Measurements from ENCODE around the gene GSDMA.
A peak's percentile ranks its signal among the peaks of the same experiment; 100 is the strongest.

Gene GSDMA

GRCh38 chr17:39963829-39964228 is 1.0 kb downstream of the GSDMA start:
- no peak for DNase-seq

GRCh38 chr17:39965017-39965699 is 2.4 kb downstream of the GSDMA start:
- DNase-seq: no peak

- no peak for DNase-seq
These were observed 4.0 kb downstream of the GSDMA start for GRCh38 chr17:39966771-39967170.

- no peak for DNase-seq
These were observed 6.0 kb downstream of the GSDMA start for GRCh38 chr17:39968761-39969160.

- no peak for DNase-seq
These were observed 6.6 kb downstream of the GSDMA start for GRCh38 chr17:39969375-39969774.

- no peak for DNase-seq
These were observed 7.4 kb downstream of the GSDMA start for GRCh38 chr17:39970157-39970692.

- no peak for DNase-seq
These were observed 8.3 kb downstream of the GSDMA start for GRCh38 chr17:39971076-39971603.

- peak; percentile 65 for DNase-seq
These were observed 9.5 kb downstream of the GSDMA start for GRCh38 chr17:39972271-39972670.

- no peak for DNase-seq
These were observed 10.7 kb downstream of the GSDMA start for GRCh38 chr17:39973496-39973895.

- no peak for DNase-seq
These were observed 11.6 kb downstream of the GSDMA start for GRCh38 chr17:39974433-39974832.

GRCh38 chr17:39975801-39976200 is 13.0 kb downstream of the GSDMA start:
- no peak for DNase-seq

GRCh38 chr17:39979016-39979670 is 16.3 kb downstream of the GSDMA start:
- no peak for DNase-seq

GRCh38 chr17:39979893-39980350 is 17.1 kb downstream of the GSDMA start:
- DNase-seq: peak; percentile 62

- peak; percentile 100 for DNase-seq
These were observed 17.8 kb downstream of the GSDMA start, which contains the start of gene PSMD3 for GRCh38 chr17:39980351-39981206. TSS of gene PSMD3 (plus strand) at chr17:39980807. CDS start at chr17:39980971, 164 bp downstream.

GRCh38 chr17:39981207-39981741 is 18.5 kb downstream of the GSDMA start:
- no peak for DNase-seq

- peak; percentile 5 for DNase-seq
These were observed 19.1 kb downstream of the GSDMA start for GRCh38 chr17:39981766-39982375.

- no peak for DNase-seq
These were observed 25.5 kb downstream of the GSDMA start for GRCh38 chr17:39988206-39988810.

- DNase-seq: no peak
These were observed 31.6 kb downstream of the GSDMA start for GRCh38 chr17:39994448-39994847.

GRCh38 chr17:39995438-39995837 is 32.6 kb downstream of the GSDMA start:
- DNase-seq: no peak

- no peak for DNase-seq
These were observed 33.4 kb downstream of the GSDMA start for GRCh38 chr17:39996162-39996561.

GRCh38 chr17:39996800-39997199 is 34.0 kb downstream of the GSDMA start:
- DNase-seq: no peak

- no peak for DNase-seq
These were observed 34.7 kb downstream of the GSDMA start for GRCh38 chr17:39997543-39997942.
